MM.1S (cell line): ENCODE data around the gene KIF21B.

Experiments
- DNase-seq: peaks from one replicate; pipeline ENCODE4 v3.0.0-alpha.2; 2015
- H2AFZ ChIP-seq: fragments of 300-600 bp; sonication (generic); 2 replicates; pipeline ENCODE4 v1.6.0; 2016; ENCODE audit warnings: antibody characterized with exemption, low read length
- H3F3A ChIP-seq: fragments of 300-600 bp; sonication (generic); 2 replicates; pipeline ENCODE4 v1.6.1; 2016; ENCODE audit warnings: mild to moderate bottlenecking, antibody characterized with exemption, low read length, moderate library complexity, mixed read lengths; ENCODE audit not compliant: insufficient read depth
- H3K27ac ChIP-seq: fragments of 300-600 bp; sonication (generic); 2 replicates; pipeline ENCODE4 v1.5.1; 2016; ENCODE audit warnings: mild to moderate bottlenecking, low read length
- H3K27me3 ChIP-seq: fragments of 300-600 bp; sonication (generic); replicated peaks from 2 replicates; pipeline ENCODE4 v1.6.0; 2016; ENCODE audit warnings: low read length; ENCODE audit not compliant: insufficient read depth
- H3K36me3 ChIP-seq: fragments of 300-600 bp; sonication (generic); replicated peaks from 2 replicates; pipeline ENCODE4 v1.6.1; 2016; ENCODE audit warnings: mild to moderate bottlenecking, low read length, mixed read lengths; ENCODE audit not compliant: insufficient read depth
- H3K4me1 ChIP-seq: fragments of 300-600 bp; sonication (generic); 2 replicates; pipeline ENCODE4 v1.6.1; 2016; ENCODE audit warnings: low read length, mixed read lengths
- H3K4me2 ChIP-seq: fragments of 300-600 bp; sonication (generic); 2 replicates; pipeline ENCODE4 v1.6.0; 2016; ENCODE audit warnings: low read depth, low read length
- H3K4me3 ChIP-seq: fragments of 300-600 bp; sonication (generic); 2 replicates; pipeline ENCODE4 v1.5.1; 2016; ENCODE audit warnings: low read length, mixed read lengths
- H3K79me2 ChIP-seq: fragments of 300-600 bp; sonication (generic); 2 replicates; pipeline ENCODE4 v1.6.1; 2016; ENCODE audit warnings: mixed run types, low read length, mixed read lengths
- H3K9ac ChIP-seq: fragments of 300-600 bp; sonication (generic); 2 replicates; pipeline ENCODE4 v1.6.1; 2016; ENCODE audit warnings: low read length, mixed read lengths
- H3K9me2 ChIP-seq: fragments of 300-600 bp; sonication (generic); replicated peaks from 2 replicates; pipeline ENCODE4 v1.6.1; 2016; ENCODE audit warnings: mild to moderate bottlenecking, low read length, mixed read lengths; ENCODE audit not compliant: insufficient read depth
- H3K9me3 ChIP-seq: fragments of 300-600 bp; sonication (generic); replicated peaks from 2 replicates; pipeline ENCODE4 v1.6.1; 2016; ENCODE audit warnings: mild to moderate bottlenecking, low read length, mixed read lengths; ENCODE audit not compliant: insufficient read depth
- H4K20me1 ChIP-seq: fragments of 300-600 bp; sonication (generic); 2 replicates; pipeline ENCODE4 v1.6.1; 2016; ENCODE audit warnings: mild to moderate bottlenecking, low read length, moderate library complexity, mixed read lengths; ENCODE audit not compliant: insufficient read depth
- CTCF ChIP-seq: fragments of 300-600 bp; sonication (generic); IDR thresholded peaks from 2 replicates; pipeline ENCODE4 v1.5.1; 2016; ENCODE audit warnings: antibody characterized with exemption, low read length, mixed read lengths
- EZH2 ChIP-seq: fragments of 300-600 bp; sonication (generic); optimal IDR thresholded peaks from 2 replicates; pipeline ENCODE3; 2017; ENCODE audit warnings: low read depth, mild to moderate bottlenecking, antibody characterized with exemption, low read length, mixed read lengths
- EZH2phosphoT487 ChIP-seq: fragments of 300-600 bp; sonication (generic); IDR thresholded peaks from 2 replicates; pipeline ENCODE4 v1.6.1; 2018; ENCODE audit warnings: antibody characterized with exemption, low read length

The KIF21B gene

GRCh38 chr1:200981278-200981677, 42.2 kb downstream of the KIF21B start:
- Histone ChIP-seq H3K4me2 (no peak overlapping the region), H3K27me3 (no peaks in the 10 kb centered on the region), H3K79me2 (no peaks in the 10 kb centered on the region)

GRCh38 chr1:200980873-200981272, 42.6 kb downstream of the KIF21B start:
- no peak overlapping the region for H3K4me2 ChIP-seq
- no peak overlapping the region for H3K4me3 ChIP-seq
- H2AFZ ChIP-seq = no peak overlapping the region
- H3K4me1 ChIP-seq = no peaks in the 10 kb centered on the region
- DNase-seq = no peak
- H3K27ac ChIP-seq = no peak overlapping the region
- no peak for TF ChIP-seq EZH2
- TF ChIP-seq CTCF = no peak
- TF ChIP-seq EZH2phosphoT487 = no peak
- H3K27me3 ChIP-seq = no peaks in the 10 kb centered on the region
- no peaks in the 10 kb centered on the region for H4K20me1 ChIP-seq
- H3K36me3 ChIP-seq = peaks cover 27% of the 10 kb centered on the region
- no peaks in the 10 kb centered on the region for H3K9me2 ChIP-seq
- no peak overlapping the region for H3K9ac ChIP-seq
- H3K9me3 ChIP-seq = no peaks in the 10 kb centered on the region
- no peaks in the 10 kb centered on the region for H3F3A ChIP-seq
- no peaks in the 10 kb centered on the region for H3K79me2 ChIP-seq

More at GRCh38 chr1:200981278-200981677, 42.2 kb downstream of the KIF21B start:
- Histone ChIP-seq H3K9ac (no peak overlapping the region), H3K9me3 (no peaks in the 10 kb centered on the region), H3K4me1 (no peaks in the 10 kb centered on the region), H3F3A (no peaks in the 10 kb centered on the region), H3K9me2 (no peaks in the 10 kb centered on the region), H4K20me1 (no peaks in the 10 kb centered on the region), H3K4me3 (no peak overlapping the region), H3K27ac (no peak overlapping the region), H2AFZ (no peak overlapping the region), H3K36me3 (peaks cover 27% of the 10 kb centered on the region)
- no peak for TF ChIP-seq EZH2
- TF ChIP-seq CTCF = no peak
- TF ChIP-seq EZH2phosphoT487 = no peak
- DNase-seq = no peak

- peaks cover 27% of the 10 kb centered on the region for H3K36me3 ChIP-seq
Observed at GRCh38 chr1:200980452-200980772, 43.1 kb downstream of the KIF21B start.

More at GRCh38 chr1:200980452-200980772, 43.1 kb downstream of the KIF21B start:
- Histone ChIP-seq H3K79me2 (no peaks in the 10 kb centered on the region), H3F3A (no peaks in the 10 kb centered on the region), H3K27ac (no peak overlapping the region), H3K9ac (no peak overlapping the region), H3K27me3 (no peaks in the 10 kb centered on the region), H4K20me1 (no peaks in the 10 kb centered on the region), H3K4me1 (no peaks in the 10 kb centered on the region), H3K4me2 (no peak overlapping the region), H3K9me2 (no peaks in the 10 kb centered on the region), H3K4me3 (no peak overlapping the region), H2AFZ (no peak overlapping the region), H3K9me3 (no peaks in the 10 kb centered on the region)
- TF ChIP-seq CTCF = no peak
- TF ChIP-seq EZH2 = no peak
- no peak for TF ChIP-seq EZH2phosphoT487
- no peak for DNase-seq
